HG03135 (cell line): Measurements from ENCODE around the gene CETN2.
"Not testable (repeated sequence)": the region's sequence is repeated elsewhere in the genome, so short reads cannot be mapped to it uniquely, and the experiment has no call there.

ENCODE experiments used
- ATAC-seq: cut with Tn5 transposase; IDR thresholded peaks from one replicate; pipeline ENCODE4 v1.9.1; 2021; ENCODE audit warnings: mild to moderate bottlenecking, moderate library complexity; ENCODE audit not compliant: unreplicated experiment

Gene CETN2

GRCh38 chrX:152833378-152833777, 2.8 kb upstream of the CETN2 start:
- no peak for ATAC-seq

GRCh38 chrX:152832520-152832919, 2.0 kb upstream of the CETN2 start:
- ATAC-seq, result no peak

- no peak for ATAC-seq
Measured at GRCh38 chrX:152831391-152831790, 834 bp upstream of the CETN2 start.

GRCh38 chrX:152824841-152825374, 5.6 kb downstream of the CETN2 start:
- no peak for ATAC-seq

GRCh38 chrX:152823657-152824056, 6.9 kb downstream of the CETN2 start:
- no peak for ATAC-seq

- ATAC-seq, result no peak
Measured at GRCh38 chrX:152822383-152823086, 8.0 kb downstream of the CETN2 start.

GRCh38 chrX:152821145-152821765, 9.3 kb downstream of the CETN2 start:
- no peak for ATAC-seq

- ATAC-seq, result no peak
Measured at GRCh38 chrX:152819732-152820131, 10.8 kb downstream of the CETN2 start.

GRCh38 chrX:152819266-152819665, 11.3 kb downstream of the CETN2 start:
- ATAC-seq, result no peak

- ATAC-seq, result no peak
Measured at GRCh38 chrX:152818356-152818755, 12.2 kb downstream of the CETN2 start.

- no peak for ATAC-seq
Measured at GRCh38 chrX:152817078-152817764, 13.3 kb downstream of the CETN2 start.

- ATAC-seq, result no peak
Measured at GRCh38 chrX:152814048-152814447, 16.5 kb downstream of the CETN2 start.

GRCh38 chrX:152813206-152813605, 17.4 kb downstream of the CETN2 start:
- no peak for ATAC-seq

- ATAC-seq, result no peak
Measured at GRCh38 chrX:152810403-152810802, 20.2 kb downstream of the CETN2 start.

GRCh38 chrX:152806035-152806434, 24.5 kb downstream of the CETN2 start:
- no peak for ATAC-seq

- ATAC-seq, result no peak
Measured at GRCh38 chrX:152798945-152799344, 31.6 kb downstream of the CETN2 start.

- not testable (repeated sequence) for ATAC-seq
Measured at GRCh38 chrX:152787062-152787461, 43.5 kb downstream of the CETN2 start.
